22Rv1 (cell line): ENCODE results near the gene ARPP19.

ENCODE experiments used
- ZFX ChIP-seq: fragments of 450-650 bp; IDR thresholded peaks from 2 replicates; pipeline ENCODE4 v1.6.1; 2017; ENCODE audit warnings: antibody characterized with exemption, borderline replicate concordance
- TF ChIP-seq, protein P1 (sequence below): fragments of 450-650 bp; IDR thresholded peaks from 2 replicates; pipeline ENCODE4 v1.5.1; 2017; ENCODE audit warnings: mild to moderate bottlenecking

GRCh38 chr15:52506549-52506948 is 62.3 kb downstream of the ARPP19 start:
- TF ChIP-seq, protein P1, sequence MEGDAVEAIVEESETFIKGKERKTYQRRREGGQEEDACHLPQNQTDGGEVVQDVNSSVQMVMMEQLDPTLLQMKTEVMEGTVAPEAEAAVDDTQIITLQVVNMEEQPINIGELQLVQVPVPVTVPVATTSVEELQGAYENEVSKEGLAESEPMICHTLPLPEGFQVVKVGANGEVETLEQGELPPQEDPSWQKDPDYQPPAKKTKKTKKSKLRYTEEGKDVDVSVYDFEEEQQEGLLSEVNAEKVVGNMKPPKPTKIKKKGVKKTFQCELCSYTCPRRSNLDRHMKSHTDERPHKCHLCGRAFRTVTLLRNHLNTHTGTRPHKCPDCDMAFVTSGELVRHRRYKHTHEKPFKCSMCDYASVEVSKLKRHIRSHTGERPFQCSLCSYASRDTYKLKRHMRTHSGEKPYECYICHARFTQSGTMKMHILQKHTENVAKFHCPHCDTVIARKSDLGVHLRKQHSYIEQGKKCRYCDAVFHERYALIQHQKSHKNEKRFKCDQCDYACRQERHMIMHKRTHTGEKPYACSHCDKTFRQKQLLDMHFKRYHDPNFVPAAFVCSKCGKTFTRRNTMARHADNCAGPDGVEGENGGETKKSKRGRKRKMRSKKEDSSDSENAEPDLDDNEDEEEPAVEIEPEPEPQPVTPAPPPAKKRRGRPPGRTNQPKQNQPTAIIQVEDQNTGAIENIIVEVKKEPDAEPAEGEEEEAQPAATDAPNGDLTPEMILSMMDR, result no peak
- no peak for TF ChIP-seq ZFX
